HG02798 (cell line): ENCODE results near the gene CFAP97.
"Not testable (repeated sequence)": the region's sequence is repeated elsewhere in the genome, so short reads cannot be mapped to it uniquely, and the experiment has no call there.

Source experiments
- ATAC-seq: cut with Tn5 transposase; IDR thresholded peaks from one replicate; pipeline ENCODE4 v1.9.1; 2021; ENCODE audit warnings: mild to moderate bottlenecking; ENCODE audit not compliant: unreplicated experiment, poor library complexity

CFAP97 gene

DNA sequence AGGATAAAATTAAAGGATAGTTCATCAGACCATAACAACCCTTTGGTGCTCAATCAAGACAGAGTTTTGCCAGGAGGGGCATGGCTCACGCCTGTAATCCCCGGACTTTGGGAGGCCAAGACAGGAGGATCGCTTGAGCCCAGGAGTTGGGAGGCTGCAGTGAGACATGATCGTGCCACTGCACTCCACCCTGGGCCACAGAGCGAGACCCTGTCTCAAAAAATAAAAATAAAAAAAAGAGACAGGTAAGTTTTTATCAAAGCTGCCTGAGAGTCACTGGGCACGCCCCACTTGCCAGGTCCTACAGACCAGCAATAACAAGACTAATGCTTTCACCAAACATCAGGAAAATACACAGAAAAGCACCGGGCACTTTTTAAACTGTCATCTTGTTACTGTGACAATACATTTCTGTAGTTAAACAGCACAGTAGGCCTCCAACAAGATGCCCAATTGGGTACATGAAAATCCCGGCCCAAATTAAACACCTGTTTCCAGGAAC, 765 bp downstream of the CFAP97 start:
- ATAC-seq: no peak

DNA sequence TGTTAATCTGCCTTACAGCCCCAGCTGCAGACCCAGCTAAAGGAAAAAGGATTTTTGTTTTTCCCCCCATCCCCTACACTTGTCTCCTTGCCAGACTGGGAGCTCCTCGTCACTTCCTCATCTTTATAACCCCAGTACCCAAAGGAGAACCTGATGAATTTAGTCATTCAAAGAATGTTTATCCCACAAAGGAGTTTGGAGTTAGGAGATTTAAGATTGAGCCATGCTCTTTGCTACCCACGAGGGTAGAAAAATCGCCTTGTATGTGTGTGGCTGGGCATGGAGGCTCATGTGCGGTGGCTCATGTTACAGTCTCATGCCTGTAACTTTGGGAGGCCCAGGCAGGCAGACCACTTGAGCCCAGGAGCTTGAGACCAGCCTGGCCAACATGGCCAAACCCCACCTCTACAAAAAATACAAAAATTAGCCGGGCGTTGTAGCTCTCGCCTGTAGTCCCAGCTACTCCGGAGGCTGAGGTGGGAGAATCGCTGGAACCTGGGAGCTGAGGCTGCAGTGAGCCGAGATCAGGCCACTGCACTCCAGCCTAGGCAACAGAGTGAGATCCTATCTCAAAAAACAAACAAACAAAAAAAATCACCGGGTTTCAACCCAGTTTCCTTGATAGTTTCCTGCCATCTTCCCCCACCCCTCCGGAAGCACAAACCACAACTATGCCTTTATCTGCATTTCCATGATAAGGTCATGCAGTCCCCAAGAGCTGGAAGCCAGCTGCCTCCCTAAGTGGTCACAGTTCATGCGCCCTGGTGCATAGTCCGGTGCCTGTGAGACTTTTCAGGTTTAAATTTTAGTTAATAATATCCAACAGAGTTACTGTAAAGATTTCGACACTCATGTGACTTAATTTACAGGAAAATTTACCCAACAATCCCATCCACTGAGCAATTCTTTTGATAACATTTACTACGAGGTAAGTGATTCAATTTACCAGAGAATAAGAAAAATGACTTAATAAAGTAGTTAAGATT, 1.5 kb downstream of the CFAP97 start:
- no peak for ATAC-seq

DNA sequence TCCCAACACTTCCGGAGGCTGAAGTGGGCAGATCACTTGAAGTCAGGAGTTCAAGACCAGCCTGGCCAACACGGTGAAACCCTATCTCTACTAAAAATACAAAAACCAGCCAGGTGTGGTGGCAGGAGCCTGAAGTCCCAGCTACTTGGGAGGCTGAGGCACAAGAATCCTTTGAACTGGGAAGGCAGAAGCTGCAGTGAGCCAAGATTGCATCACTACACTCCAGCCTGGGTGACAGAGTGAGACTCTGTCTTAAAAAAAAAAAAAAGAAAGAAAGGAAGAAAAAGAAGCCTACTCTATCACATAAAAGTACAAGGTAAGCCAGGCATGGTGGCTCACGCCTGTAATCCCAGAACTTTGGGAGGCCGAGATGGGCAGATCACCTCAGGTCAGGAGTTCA, 5.6 kb downstream of the CFAP97 start:
- not testable (repeated sequence) for ATAC-seq

DNA sequence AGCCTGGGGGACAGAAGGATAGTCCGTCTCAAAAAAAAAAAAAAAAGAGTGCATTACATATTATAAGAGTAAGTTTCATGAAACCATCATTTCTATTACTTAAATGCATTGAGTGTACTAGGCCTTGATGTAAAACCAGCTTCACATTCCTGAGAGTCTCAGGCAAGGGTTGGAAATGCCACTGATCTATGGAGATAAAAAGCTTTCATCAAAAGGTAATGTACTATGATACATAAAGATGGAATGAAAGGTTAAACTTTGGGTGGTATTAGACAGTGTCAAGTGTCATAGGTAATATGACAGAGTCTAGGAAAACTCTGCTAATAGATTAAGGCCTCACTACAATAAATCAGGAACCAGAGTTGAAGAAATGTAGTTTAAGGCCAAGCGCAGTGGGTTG, 7.4 kb downstream of the CFAP97 start:
- ATAC-seq: no peak

DNA sequence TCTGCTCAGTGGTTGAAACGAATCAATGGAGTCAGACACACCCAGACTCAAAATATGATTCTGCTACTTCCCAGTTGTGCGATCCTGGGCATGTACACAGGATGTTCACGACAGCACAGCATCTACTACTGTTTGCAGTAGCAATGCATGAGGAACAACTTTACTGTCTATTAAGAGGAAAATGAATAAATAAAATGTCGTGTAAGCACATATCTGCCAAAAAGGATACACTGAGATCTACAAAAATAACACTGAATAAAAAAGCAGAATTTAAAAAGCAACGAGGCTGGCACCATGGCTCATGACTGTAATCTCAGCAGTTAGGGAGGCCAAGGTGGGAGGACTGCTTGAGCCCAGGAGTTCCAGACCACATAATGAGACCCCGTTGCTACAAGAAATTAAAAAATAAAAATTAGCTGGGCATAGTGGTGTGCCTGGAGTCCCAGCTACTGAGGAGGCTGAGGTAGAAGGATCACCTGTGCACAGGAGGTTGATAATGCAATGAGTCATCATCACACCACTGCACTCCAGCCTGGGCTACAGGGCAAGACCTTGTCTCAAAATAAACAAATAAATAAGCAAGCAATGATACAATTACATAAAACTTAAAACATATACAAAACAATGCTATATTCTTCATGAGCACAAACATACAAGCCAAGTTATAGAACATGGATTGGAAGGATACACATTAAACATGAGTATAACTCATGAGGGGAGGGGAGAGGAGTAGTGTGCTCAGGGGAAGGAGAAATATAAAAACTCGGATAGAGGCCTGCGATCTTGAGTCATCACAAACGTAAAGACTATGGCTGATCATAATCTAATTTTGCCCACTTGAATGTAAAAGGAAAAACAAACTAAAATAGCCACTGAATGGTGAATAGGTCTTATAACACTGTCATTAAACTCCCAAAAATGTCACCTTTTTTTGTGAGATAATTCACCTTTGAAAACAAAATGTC, 8.6 kb downstream of the CFAP97 start:
- ATAC-seq: no peak

DNA sequence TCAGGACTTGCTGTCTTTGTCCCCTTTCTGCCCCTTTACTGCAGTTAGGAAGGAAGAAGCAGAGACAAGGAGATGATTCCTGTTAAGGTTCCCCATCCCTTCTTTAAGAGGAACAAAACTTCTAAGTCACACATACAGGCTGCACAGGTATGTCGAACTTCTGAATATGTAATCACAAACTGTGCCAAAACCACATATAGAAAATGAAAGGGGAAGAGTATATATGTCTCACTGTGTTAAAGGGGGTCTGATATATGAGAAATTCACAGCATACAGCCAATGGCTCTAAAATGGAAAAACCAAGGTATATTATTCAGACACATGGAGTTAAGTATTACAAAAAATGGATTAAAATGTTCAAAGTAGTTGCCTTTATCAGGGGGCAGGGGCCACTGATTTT, 11.7 kb downstream of the CFAP97 start:
- peak; percentile 78 for ATAC-seq

DNA sequence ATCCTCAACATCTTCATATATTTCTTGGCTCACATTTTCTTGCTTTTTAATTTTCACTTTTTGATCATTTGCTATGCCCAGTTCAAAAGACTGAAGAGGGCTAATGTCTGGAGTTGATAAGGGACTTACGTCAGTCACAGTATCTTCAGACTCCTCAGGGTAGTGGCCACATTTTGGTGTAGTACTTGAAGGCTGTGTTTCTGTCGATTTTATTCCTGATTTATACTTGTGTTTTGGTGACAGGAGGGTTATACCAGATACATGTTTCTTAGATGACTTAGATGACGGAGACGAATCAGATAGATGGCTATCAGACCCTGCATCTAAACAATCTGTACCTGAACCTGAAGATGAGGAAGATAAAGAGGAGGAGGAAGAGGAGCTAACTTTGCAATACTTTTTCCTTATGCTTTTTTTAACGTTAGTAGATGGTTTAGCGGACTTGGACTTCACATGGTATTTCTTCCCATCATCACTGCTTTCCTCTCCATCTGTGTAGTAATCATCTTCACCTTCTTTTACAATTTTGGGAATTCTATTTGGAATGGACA, 13.4 kb downstream of the CFAP97 start:
- ATAC-seq: no peak

DNA sequence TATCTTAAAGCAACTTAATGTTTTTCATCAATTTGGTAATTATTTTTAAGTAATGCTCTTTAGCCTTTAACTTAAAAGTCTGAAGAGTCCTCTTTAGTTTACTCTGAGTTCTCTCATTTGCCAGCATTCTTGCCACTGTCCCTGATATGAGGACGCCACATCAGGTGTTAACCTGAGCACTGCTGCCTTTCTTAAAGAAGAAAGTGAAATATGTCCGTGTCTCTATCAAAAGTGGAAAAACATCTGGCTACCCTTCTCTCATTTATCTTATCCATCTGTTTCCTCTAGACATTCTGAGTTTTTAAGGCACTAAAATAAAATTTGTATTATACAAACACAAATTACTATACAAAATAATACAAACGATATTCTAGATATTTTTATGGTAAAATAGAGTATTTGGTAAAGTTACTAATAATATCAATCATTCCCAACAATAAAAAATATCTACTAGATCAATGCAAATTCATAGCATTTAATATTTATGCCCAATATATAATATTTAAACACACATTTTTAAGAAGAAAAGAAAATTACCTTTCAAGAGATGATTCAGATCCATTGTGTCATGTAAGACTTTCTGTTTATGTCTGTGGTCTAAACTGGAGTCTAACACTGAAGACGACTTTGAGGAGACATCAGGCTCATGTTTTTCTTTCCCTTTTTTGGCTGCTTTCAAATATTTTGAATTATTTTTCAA, 14.0 kb downstream of the CFAP97 start:
- ATAC-seq: no peak

DNA sequence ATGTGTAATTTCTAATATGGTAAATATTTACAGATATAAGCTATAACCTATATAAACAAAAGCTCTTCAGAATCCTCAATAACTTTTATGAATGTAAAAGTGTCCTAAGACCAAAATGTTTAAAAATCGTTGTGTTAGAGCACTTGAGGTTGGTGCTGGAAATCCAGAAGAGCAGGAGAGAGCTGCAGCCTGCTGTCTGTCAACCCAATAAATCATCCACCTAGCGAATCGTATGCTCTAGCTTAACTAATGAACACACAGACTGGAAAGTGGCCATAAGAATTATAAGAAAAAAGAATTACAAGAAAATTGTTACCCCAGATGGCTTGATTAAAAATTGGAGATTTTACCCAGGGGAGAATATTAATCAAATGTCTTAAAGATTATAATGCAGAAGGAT, 17.0 kb downstream of the CFAP97 start:
- no peak for ATAC-seq

DNA sequence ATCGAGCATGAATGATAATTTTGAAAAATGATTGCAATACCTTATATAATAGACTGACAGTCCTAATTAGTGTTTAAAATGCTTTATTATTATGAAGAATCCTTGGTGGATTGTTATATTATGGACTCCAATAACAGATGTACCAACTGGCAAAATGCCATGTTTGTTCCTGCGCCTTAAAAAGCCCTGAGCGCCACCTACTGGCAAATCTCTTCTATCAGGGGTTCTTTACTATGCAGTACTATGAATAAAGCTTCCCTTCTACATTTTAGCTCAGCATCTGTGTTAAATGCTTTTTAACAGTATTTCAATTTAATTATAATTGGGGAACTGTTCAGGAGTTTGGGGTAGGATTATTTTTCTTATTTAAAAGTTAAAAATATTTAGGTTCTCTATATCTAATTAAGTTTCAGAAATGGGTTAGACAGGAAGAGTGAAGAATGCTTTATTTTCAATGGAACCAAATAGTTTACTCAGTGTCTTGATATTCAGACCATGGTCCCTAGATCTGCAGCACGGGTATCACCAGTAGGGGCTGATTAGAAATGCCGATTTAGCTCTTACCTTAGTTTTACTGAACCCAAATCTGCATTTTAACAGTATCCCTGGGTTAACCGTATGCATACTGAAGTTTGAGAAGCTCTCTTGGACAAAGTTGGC, 20.0 kb downstream of the CFAP97 start:
- ATAC-seq: no peak

DNA sequence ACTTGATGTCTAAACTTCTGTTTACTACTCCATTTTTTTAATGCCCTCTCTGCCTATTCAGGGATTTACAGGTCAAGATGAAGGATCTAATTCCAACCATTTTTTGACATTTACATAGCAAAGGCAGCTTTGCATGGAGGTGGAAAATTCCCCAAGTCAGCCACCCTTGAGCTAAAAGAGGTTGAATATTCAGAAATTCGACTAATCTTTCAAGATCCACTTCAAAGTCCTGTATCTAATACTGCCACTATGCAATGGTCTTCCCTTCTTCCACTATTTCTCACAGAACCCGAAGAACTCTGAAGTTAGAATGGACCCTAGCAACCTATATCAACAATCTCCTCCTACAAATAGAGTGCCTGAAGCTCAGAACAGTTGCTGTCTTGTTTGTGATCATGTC, 21.6 kb downstream of the CFAP97 start:
- no peak for ATAC-seq

DNA sequence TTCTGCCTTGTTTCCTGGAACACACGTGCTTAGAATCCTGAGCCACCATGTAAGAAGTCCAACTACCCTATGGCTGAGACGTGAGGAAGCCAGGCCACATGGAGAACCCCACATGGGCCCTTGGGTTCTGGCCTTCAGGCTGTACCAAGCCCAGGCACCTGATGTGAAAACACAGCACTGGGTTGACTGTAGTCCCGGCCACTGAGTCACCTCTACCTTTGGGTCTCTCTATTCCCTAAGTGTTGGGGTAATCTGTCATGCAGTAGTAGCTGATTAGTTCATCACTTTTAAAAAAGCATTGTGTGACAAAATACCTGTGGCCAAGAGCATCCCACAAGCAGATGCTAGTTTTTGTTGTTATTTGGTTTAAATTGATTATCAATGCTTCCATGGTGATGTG, 24.3 kb downstream of the CFAP97 start:
- no peak for ATAC-seq

DNA sequence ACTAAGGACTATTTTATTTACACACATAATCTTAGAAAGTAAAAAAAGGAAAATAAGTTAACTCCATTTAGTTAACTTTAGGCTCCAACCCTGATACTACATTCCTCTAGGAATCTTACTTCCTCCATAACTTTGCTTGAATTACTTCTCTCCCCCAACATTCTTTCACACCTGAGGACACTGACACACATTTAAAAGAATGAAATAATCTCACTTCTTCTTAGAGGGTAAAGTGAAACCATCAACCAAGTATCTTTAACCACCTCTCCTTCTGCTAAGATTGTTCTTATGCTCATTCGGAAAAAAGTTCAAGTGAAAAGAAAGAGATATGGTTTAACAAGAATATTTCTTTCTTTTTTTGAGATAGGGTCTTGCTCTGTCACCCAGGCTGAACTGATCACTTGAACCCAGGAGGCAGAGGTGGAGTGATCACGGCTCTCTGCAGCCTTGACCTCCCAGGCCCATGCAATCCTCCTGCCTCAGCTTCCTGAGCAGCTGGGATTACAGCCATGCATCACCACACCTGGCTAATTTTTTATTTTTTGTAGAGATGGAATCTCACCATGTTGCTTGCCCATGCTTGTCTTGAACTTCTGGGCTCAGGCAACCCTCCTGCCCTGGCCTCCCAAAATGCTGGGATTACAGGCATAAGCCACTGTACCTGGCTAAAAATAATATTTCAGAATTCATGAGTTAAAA, 32.3 kb downstream of the CFAP97 start:
- ATAC-seq: peak; percentile 84

DNA sequence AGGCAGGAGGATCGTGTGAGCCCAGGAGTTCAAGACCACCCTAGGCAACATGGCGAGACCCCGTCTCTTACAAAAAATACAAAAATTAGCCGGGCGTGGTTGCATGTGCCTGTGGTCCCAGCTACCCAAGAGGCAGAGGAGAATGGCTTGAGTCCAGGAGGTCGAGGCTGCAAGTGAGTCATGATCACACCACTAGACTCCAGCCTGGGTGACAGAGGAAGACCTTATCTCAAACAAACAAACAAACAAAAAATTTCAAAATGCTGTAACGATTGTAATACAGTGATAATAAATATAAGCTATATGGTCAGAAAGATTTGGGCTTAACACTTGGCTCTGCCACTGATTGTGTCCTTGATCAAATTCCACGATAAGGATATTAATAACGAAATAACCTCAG, 36.6 kb downstream of the CFAP97 start:
- no peak for ATAC-seq

DNA sequence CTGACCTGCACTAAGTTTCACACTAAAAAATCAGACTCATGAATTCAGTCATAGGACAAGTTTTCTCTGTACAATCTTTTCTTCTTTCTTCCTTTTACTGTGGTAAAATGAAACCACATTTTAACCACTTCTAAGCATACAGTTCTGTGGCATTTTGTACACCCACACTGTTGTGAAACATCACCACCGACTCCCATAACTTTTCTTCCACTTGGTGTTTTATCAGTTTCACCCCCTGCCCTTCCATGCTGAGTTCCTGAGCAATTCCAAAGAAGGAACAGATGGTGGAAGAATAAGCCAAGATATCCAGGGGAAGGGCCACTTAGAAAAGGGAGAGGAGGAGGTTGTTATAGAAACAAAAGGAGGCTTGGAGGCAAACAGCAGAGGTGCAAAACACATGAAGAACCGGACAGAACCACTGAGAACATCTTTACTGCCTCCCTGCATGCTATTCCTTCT, 38.2 kb downstream of the CFAP97 start:
- peak; percentile 94 for ATAC-seq

DNA sequence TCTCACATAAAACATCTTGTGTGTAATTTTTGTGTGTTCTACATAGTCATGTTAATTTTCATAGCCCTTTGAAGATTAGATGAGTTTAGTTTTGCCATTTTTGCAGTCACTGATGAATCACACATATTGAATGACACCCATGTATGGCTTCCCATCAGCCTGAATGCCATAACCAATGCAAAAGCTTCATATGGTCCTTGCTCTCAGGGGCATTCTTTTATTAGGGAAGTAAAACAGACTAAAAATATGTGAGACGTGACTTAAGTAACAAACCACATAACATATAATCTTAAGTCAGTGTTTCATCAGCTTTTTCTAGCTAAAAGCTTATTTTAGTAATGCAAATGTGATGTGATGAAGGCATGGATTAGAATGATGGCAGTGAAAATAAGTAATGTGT, 52.5 kb downstream of the CFAP97 start:
- no peak for ATAC-seq

DNA sequence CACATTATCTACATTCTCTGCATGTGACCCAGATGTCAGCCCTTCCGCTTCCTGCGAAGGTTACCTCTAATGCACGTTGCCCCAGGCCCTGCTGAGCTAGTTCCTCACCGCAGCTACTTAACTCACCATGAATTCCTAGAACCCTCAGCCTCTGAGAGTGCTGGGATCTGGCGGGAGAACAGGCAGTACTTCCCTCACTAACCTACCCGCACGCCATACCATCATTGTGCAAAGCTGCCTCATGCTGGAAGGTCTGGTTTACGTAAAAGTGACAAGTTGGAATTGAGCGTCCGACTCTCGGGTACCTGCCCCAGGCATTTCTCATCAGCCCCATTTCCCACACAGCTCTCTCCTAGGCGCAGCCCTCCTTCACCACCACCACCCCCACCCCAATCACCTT, 54.4 kb downstream of the CFAP97 start:
- no peak for ATAC-seq

DNA sequence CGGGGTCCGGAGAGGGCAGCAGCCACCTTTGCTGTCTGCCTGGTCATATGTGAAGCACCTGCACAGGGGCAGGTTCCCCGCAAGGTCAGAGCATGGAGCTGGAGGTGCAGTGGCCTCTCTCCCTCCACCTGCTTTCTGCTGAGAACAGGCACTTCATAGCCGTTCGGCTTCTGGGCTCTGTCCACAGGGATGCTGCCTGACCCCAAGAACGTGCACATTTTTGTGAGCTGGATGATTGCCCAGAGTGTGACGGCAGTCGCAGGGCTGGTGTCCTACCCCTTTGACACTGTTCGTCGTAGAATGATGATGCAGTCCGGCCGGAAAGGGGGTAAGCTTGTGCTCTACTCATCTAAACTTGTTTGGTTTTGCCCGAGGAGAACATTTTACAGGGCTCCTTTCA, 58.2 kb downstream of the CFAP97 start:
- no peak for ATAC-seq
